OCI-LY3 (cell line): Measurements from ENCODE around the gene PSKH1.

Experiments used
- H2AFZ ChIP-seq: fragments of 200-600, 300-600 bp; shearing (Covaris generic); 2 replicates; pipeline ENCODE4 v1.6.0; 2014; ENCODE audit warnings: antibody characterized with exemption, low read depth, low read length
- H3K27ac ChIP-seq: fragments of 200-600, 300-600 bp; sonication (generic); 2 replicates; pipeline ENCODE4 v1.5.1; 2014; ENCODE audit warnings: mild to moderate bottlenecking, low read length, moderate library complexity, mixed read lengths
- H3K27me3 ChIP-seq: fragments of 200-600, 300-600 bp; sonication (generic); 2 replicates; pipeline ENCODE4 v1.6.1; 2014; ENCODE audit warnings: low read depth, low read length, mixed read lengths
- H3K36me3 ChIP-seq: fragments of 200-600, 300-600 bp; sonication (generic); replicated peaks from 2 replicates; pipeline ENCODE3; 2014; ENCODE audit warnings: low read depth, low read length, mixed read lengths
- H3K4me1 ChIP-seq: fragments of 300-600, 200-600 bp; sonication (generic); 2 replicates; pipeline ENCODE4 v1.6.1; 2014; ENCODE audit warnings: low read length, mixed read lengths
- H3K4me2 ChIP-seq: fragments of 200-600, 300-600 bp; sonication (generic); 2 replicates; pipeline ENCODE4 v1.6.1; 2014; ENCODE audit warnings: low read length, mixed read lengths
- H3K4me3 ChIP-seq: fragments of 300-600, 200-600 bp; sonication (generic); 2 replicates; pipeline ENCODE4 v1.5.1; 2014; ENCODE audit warnings: antibody characterized with exemption, mild to moderate bottlenecking, low read length, moderate library complexity
- H3K79me2 ChIP-seq: fragments of 300-600, 200-600 bp; shearing (Covaris generic); 2 replicates; pipeline ENCODE4 v1.6.1; 2014; ENCODE audit warnings: mild to moderate bottlenecking, low read length, mixed read lengths
- H3K9ac ChIP-seq: fragments of 300-600, 200-600 bp; shearing (Covaris generic); 2 replicates; pipeline ENCODE4 v1.6.0; 2014; ENCODE audit warnings: mild to moderate bottlenecking, low read length, moderate library complexity
- H3K9me3 ChIP-seq: fragments of 200-600, 300-600 bp; shearing (Covaris generic); 2 replicates; pipeline ENCODE4 v1.6.1; 2014; ENCODE audit warnings: low read length, mixed read lengths; ENCODE audit not compliant: insufficient read depth
- H4K20me1 ChIP-seq: fragments of 200-600, 300-600 bp; sonication (generic); 2 replicates; pipeline ENCODE4 v1.6.1; 2016; ENCODE audit warnings: low read length, mixed read lengths; ENCODE audit not compliant: insufficient read depth
- EZH2phosphoT487 ChIP-seq: fragments of 200-600 bp; shearing (Covaris generic); IDR thresholded peaks from 2 replicates; pipeline ENCODE4 v1.6.1; 2018; ENCODE audit warnings: antibody characterized with exemption, mixed run types, low read depth
- TF ChIP-seq, protein P1 (sequence below): fragments of 200-600, 300-600 bp; sonication (generic); IDR thresholded peaks from 2 replicates; pipeline ENCODE4 v1.5.1; 2014; ENCODE audit warnings: antibody characterized with exemption, low read length, low read depth

PSKH1 gene

DNA sequence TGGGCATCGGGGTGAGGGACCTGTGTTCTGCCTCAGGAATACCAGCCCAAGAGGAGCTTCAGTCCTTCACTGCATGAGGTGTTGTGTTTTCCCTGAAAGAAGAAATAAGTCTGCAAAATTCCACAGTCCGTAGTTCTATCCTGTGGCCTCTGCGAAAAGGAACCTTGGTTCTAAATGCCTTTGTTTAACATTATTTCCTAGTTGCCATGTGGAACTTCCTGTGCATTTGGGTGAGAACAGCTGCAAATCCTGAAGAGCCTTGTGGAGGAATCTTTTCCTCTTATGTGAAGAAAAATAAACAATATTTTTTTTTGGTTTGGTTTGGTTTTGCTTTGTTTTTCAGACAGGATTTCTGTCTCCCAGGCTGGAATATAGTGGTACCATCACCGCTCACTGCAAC lies 9.8 kb downstream of the PSKH1 start:
- H3K27ac ChIP-seq, result no peak overlapping the region
- TF ChIP-seq, protein P1, sequence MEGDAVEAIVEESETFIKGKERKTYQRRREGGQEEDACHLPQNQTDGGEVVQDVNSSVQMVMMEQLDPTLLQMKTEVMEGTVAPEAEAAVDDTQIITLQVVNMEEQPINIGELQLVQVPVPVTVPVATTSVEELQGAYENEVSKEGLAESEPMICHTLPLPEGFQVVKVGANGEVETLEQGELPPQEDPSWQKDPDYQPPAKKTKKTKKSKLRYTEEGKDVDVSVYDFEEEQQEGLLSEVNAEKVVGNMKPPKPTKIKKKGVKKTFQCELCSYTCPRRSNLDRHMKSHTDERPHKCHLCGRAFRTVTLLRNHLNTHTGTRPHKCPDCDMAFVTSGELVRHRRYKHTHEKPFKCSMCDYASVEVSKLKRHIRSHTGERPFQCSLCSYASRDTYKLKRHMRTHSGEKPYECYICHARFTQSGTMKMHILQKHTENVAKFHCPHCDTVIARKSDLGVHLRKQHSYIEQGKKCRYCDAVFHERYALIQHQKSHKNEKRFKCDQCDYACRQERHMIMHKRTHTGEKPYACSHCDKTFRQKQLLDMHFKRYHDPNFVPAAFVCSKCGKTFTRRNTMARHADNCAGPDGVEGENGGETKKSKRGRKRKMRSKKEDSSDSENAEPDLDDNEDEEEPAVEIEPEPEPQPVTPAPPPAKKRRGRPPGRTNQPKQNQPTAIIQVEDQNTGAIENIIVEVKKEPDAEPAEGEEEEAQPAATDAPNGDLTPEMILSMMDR, result no peak
- peaks cover 22% of the 10 kb centered on the region for H3K79me2 ChIP-seq

DNA sequence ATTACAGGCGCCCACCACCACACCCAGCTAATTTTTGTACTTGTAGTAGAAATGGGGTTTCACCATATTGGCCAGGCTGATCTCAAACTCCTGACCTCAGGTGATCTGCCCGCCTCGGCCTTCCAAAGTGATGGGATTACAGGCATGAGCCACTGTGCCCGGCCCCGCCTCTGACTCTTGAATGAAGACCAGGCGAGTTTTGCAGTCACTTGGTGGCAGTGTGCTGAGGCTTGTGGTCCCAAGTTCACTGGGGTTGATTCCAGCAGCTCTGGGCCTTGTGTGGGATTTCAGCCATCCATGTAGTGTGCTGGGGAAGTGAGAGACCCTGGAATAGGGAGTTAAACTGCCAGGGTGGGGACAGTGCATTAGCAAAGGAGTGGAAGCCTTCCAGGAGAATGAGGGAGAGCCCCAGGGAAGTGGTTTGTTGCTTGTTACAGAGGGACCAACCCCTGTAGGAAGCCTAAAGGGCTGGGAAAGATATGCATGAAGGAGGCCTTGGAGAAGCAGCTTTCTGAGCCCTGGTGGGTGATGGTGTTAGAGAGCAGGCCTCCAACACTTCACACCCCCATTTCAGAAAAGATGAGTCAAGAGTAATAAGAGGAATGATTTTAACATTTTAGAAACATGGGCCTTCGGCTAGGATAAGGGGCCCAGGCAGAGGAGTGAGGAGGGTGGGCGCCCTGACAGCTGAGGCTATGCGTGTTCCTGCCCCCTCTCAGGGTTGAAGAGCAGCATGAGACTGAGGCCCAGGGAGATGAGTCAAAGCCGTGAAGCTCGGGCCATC lies 14.5 kb downstream of the PSKH1 start:
- Histone ChIP-seq H3K79me2 (no peaks in the 10 kb centered on the region), H3K9me3 (no peaks in the 10 kb centered on the region), H3K4me3 (no peak overlapping the region), H2AFZ (no peak overlapping the region), H3K4me1 (peaks cover 7% of the 10 kb centered on the region), H3K36me3 (peaks cover 5% of the 10 kb centered on the region), H3K27ac (no peak overlapping the region), H3K27me3 (no peaks in the 10 kb centered on the region), H3K4me2 (no peak overlapping the region), H3K9ac (no peak overlapping the region), H4K20me1 (no peaks in the 10 kb centered on the region)
- TF ChIP-seq, protein P1, result no peak
- TF ChIP-seq EZH2phosphoT487, result no peak

More for the DNA sequence above, 9.8 kb downstream of the PSKH1 start:
- no peaks in the 10 kb centered on the region for H3K36me3 ChIP-seq
- H3K4me3 ChIP-seq, result no peak overlapping the region
- H4K20me1 ChIP-seq, result 0 out of 2 replicates have a peak, but pooled peaks cover 3% of the 10 kb centered on the region
- no peaks in the 10 kb centered on the region for H3K27me3 ChIP-seq
- H3K4me1 ChIP-seq, result no peaks in the 10 kb centered on the region
- H3K9me3 ChIP-seq, result no peaks in the 10 kb centered on the region
- no peak overlapping the region for H2AFZ ChIP-seq
- H3K4me2 ChIP-seq, result no peak overlapping the region
- H3K9ac ChIP-seq, result no peak overlapping the region

DNA sequence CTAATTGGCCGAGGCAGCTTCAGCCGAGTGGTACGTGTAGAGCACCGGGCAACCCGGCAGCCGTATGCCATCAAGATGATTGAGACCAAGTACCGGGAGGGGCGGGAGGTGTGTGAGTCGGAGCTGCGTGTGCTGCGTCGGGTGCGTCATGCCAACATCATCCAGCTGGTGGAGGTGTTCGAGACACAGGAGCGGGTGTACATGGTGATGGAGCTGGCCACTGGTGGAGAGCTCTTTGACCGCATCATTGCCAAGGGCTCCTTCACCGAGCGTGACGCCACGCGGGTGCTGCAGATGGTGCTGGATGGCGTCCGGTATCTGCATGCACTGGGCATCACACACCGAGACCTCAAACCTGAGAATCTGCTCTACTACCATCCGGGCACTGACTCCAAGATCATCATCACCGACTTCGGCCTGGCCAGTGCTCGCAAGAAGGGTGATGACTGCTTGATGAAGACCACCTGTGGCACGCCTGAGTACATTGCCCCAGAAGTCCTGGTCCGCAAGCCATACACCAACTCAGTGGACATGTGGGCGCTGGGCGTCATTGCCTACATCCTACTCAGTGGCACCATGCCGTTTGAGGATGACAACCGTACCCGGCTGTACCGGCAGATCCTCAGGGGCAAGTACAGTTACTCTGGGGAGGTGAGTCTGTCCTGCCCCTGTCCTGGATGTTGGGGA lies 16.1 kb downstream of the PSKH1 start:
- TF ChIP-seq EZH2phosphoT487, result no peak
- TF ChIP-seq, protein P1, result no peak
- no peak overlapping the region for H3K9ac ChIP-seq
- no peak overlapping the region for H2AFZ ChIP-seq
- no peaks in the 10 kb centered on the region for H3K9me3 ChIP-seq
- no peaks in the 10 kb centered on the region for H3K79me2 ChIP-seq
- peaks cover 5% of the 10 kb centered on the region for H3K36me3 ChIP-seq
- H3K4me3 ChIP-seq, result no peak overlapping the region
- no peaks in the 10 kb centered on the region for H4K20me1 ChIP-seq
- H3K27me3 ChIP-seq, result no peaks in the 10 kb centered on the region
- H3K4me2 ChIP-seq, result no peak overlapping the region
- H3K4me1 ChIP-seq, result peaks cover 7% of the 10 kb centered on the region
- no peak overlapping the region for H3K27ac ChIP-seq

DNA sequence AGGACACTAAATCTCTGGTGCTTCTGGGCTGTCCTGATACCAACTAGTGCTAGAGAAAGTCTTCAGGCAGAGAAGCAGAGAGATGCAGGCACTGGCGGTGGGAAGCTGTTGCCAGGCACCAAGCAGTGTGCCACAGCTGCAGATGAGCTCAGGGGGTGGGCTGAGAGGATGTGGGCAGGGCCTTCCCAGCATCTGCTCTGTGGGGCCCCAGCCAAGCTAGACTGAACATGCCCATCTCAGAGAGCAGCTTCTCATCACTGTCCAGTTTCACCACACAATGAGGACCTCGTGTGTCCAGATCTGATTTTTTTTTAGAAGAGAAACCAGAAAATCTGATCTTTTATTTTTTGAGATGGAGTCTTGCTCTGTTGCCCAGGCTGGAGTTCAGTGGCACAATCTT lies 17.1 kb downstream of the PSKH1 start:
- H3K79me2 ChIP-seq, result no peaks in the 10 kb centered on the region
- no peaks in the 10 kb centered on the region for H3K9me3 ChIP-seq
- no peak for TF ChIP-seq EZH2phosphoT487
- TF ChIP-seq, protein P1, result no peak
- no peak overlapping the region for H3K9ac ChIP-seq
- H4K20me1 ChIP-seq, result no peaks in the 10 kb centered on the region
- H2AFZ ChIP-seq, result no peak overlapping the region
- no peaks in the 10 kb centered on the region for H3K27me3 ChIP-seq
- H3K4me2 ChIP-seq, result no peak overlapping the region
- peaks cover 5% of the 10 kb centered on the region for H3K36me3 ChIP-seq
- H3K4me1 ChIP-seq, result peaks cover 7% of the 10 kb centered on the region
- H3K4me3 ChIP-seq, result no peak overlapping the region
- H3K27ac ChIP-seq, result no peak overlapping the region
